ENCODE measurements around the gene OPRL1. TPM values are rescaled to one million over a fixed set of nuclear protein-coding genes. Genes with fewer than 3 reads are reported as not detected.

OPRL1 gene
- total and polyA plus RNA-seq, 2 of the 8 experiments (the other 6 are each of a cell fraction or from before 2014, with no cell fraction given), result 0.63 to 0.98 TPM

DNA sequence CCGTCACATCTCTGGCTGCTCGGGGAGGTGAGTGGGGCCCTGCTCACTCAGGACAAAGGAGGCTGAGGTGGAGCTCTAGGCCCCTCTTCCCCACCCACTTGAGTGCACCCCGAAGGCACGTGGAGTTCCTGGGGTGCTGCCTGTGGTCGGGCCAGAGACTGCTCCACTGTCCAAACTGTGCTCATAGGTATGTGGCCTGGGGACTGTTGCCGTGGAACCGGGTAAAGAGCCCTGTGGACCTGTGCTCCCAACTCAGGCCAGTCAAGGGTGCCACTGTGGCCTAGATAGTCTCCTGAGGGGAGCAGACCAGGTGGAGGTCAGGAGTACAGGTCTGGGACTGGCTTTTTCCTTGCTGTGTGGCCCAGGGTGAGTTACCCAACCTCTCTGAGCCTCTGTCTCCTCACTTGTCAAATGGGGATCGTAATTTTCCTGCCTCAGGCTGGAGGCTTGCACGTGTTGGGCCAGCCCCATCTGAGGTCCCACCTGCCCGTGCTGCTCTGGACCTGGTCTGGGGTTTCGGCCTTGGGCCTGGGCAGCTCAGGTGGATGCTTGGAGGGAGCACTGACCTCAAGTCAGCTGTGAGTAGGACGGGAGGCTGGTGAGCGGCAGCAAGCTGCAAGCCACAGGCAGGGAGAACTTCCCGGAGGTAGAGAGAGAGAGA lies 39.9 kb downstream of the OPRL1 start (continued):
- TF ChIP-seq CHD7 (IDR thresholded peaks at IDR 0.05; ENCODE audit: insufficient replicate concordance, low read length), result no peak
- no peak for TF ChIP-seq CTBP2 (IDR thresholded peaks at IDR 0.05; ENCODE audit: borderline replicate concordance, insufficient read depth, insufficient read length, low read length)
